Measurements from ENCODE around the gene RARB.

GRCh38 chr3:25597535-25598101 lies 169.6 kb downstream of the RARB start:
- TF ChIP-seq POLR2A (IDR thresholded peaks at IDR 0.05) (no peak), CTCF (IDR thresholded peaks at IDR 0.05) (no peak)
